ENCODE measurements around the gene ARHGEF11.

DNA sequence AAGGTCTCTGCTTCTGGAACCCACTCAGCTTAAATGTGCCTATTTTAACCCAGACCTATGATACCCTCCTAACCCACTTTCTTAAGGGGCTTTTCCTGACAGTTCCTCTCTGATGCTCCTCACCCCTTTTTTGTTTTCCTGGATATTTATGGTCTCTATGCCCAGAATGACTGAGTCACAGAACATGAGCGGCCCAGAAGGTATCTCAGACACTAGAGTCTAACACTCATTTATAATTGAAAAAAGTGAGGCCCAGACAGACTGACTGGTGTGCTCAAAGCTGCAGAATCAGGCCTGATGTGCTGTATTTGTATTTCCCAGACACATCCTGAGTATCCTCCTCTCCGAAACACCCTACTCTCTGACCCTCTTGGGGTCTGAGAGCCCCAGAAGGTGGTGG, 81.1 kb downstream of the ARHGEF11 start:
- TF ChIP-seq, protein P1, sequence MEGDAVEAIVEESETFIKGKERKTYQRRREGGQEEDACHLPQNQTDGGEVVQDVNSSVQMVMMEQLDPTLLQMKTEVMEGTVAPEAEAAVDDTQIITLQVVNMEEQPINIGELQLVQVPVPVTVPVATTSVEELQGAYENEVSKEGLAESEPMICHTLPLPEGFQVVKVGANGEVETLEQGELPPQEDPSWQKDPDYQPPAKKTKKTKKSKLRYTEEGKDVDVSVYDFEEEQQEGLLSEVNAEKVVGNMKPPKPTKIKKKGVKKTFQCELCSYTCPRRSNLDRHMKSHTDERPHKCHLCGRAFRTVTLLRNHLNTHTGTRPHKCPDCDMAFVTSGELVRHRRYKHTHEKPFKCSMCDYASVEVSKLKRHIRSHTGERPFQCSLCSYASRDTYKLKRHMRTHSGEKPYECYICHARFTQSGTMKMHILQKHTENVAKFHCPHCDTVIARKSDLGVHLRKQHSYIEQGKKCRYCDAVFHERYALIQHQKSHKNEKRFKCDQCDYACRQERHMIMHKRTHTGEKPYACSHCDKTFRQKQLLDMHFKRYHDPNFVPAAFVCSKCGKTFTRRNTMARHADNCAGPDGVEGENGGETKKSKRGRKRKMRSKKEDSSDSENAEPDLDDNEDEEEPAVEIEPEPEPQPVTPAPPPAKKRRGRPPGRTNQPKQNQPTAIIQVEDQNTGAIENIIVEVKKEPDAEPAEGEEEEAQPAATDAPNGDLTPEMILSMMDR (conservative IDR thresholded peaks at IDR 0.05): no peak
- no peak for TF ChIP-seq ZFX (IDR thresholded peaks at IDR 0.05)
